Keratinocyte (primary cell): Measurements from ENCODE around the gene ETV4.

Source experiments
- EZH2 ChIP-seq: IDR thresholded peaks from one replicate; pipeline ENCODE4 v1.6.1; 2012; ENCODE audit warnings: inconsistent platforms, mild to moderate bottlenecking, low read length, moderate library complexity
- TF ChIP-seq, protein P1 (sequence below), 3 experiments: IDR thresholded peaks in 1 of 3; conservative IDR thresholded peaks in 1 of 3; optimal IDR thresholded peaks in 1 of 3; 2 replicates in 2 of 3; 3 replicates in 1 of 3; pipeline versions ENCODE3 to v1.5.1; 2011; ENCODE audit warnings: low read length in 3 of 3, mild to moderate bottlenecking in 3 of 3, moderate library complexity in 2 of 3, control low read depth in 1 of 3, inconsistent platforms in 1 of 3; ENCODE audit not compliant: insufficient read depth in 2 of 3; ENCODE audit errors: extremely low read depth in 1 of 3

GRCh38 chr17:43574348-43574747, 28.2 kb upstream of the ETV4 start:
- TF ChIP-seq, protein P1, sequence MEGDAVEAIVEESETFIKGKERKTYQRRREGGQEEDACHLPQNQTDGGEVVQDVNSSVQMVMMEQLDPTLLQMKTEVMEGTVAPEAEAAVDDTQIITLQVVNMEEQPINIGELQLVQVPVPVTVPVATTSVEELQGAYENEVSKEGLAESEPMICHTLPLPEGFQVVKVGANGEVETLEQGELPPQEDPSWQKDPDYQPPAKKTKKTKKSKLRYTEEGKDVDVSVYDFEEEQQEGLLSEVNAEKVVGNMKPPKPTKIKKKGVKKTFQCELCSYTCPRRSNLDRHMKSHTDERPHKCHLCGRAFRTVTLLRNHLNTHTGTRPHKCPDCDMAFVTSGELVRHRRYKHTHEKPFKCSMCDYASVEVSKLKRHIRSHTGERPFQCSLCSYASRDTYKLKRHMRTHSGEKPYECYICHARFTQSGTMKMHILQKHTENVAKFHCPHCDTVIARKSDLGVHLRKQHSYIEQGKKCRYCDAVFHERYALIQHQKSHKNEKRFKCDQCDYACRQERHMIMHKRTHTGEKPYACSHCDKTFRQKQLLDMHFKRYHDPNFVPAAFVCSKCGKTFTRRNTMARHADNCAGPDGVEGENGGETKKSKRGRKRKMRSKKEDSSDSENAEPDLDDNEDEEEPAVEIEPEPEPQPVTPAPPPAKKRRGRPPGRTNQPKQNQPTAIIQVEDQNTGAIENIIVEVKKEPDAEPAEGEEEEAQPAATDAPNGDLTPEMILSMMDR (optimal IDR thresholded peaks at IDR 0.05 in 1 of 3, IDR thresholded peaks at IDR 0.05 in 1 of 3, conservative IDR thresholded peaks at IDR 0.05 in 1 of 3; ENCODE audit: extremely low read depth in 1 of 3, insufficient read depth in 2 of 3, low read length in 3 of 3): no peak
- TF ChIP-seq EZH2: no peak
